Measurements from ENCODE around the gene MAST4. TPM values are rescaled to one million over a fixed set of nuclear protein-coding genes. Genes with fewer than 3 reads are reported as not detected.

MAST4 gene
- total RNA-seq, 1 experiment from 2014 or later = 26.5 TPM

DNA sequence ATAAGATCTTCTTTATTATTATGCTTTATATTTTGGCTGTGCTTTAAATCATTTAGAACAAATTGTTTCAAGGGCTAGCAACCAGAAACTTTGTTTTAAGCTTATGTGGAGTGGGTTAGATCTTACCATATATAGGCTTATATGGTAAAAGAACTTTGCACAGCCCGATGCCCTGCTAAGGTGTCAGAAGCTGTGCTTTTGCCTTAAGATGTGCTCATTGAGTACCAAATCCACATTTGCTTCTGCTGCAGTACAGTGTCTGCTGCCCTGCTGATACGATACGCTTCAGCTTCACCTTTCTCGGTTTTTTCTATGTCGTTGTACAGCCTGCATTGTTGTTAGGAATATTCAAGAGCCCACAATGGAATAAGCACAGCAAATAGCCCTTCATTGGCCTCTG, 565.6 kb downstream of the MAST4 start:
- ChIA-PET POLR2A (interaction anchor here (0.6 to 5.7 kb wide), 9 partner anchors 9 to 1604 kb away, joined by 3 to 63 read pairs (median 3); no protein-coding TSS in a partner anchor), CTCF (interaction anchor here (0.8 to 11.3 kb wide), 4 partner anchors 12 to 174 kb away, joined by 3 to 220 read pairs (median 6); no protein-coding TSS in a partner anchor)
- H3K4me1 Mint-ChIP-seq (ENCODE audit: insufficient read depth, unreplicated experiment) = peaks cover 18% of the 10 kb centered on the region
- intact Hi-C loops (cut with micrococcal nuclease) = loop anchor here (1.0 kb wide), 1 partner anchor 48 kb away; no protein-coding TSS in a partner anchor
- H3K9me3 Mint-ChIP-seq (ENCODE audit: unreplicated experiment) = no peaks in the 10 kb centered on the region
- DNase-seq (ENCODE audit: unreplicated experiment) = no peak
- no peak for TF ChIP-seq CTCF (IDR thresholded peaks at IDR 0.05; ENCODE audit: unreplicated experiment)
- H3K36me3 Mint-ChIP-seq (ENCODE audit: insufficient read depth, unreplicated experiment) = peaks cover 39% of the 10 kb centered on the region
- BruUV-seq (replicated peaks) = no TSS peak
- H3K27me3 Mint-ChIP-seq (ENCODE audit: insufficient read depth, unreplicated experiment) = no peaks in the 10 kb centered on the region
- H3K27ac Mint-ChIP-seq (ENCODE audit: low read depth, unreplicated experiment) = no peak overlapping the region
- no peak overlapping the region for H3K4me3 Mint-ChIP-seq (ENCODE audit: unreplicated experiment)

- Mint-ChIP-seq H3K4me3 (ENCODE audit: unreplicated experiment) (no peak overlapping the region), H3K4me1 (ENCODE audit: insufficient read depth, unreplicated experiment) (peaks cover 18% of the 10 kb centered on the region), H3K9me3 (ENCODE audit: unreplicated experiment) (no peaks in the 10 kb centered on the region), H3K27ac (ENCODE audit: low read depth, unreplicated experiment) (no peak overlapping the region), H3K36me3 (ENCODE audit: insufficient read depth, unreplicated experiment) (peaks cover 46% of the 10 kb centered on the region), H3K27me3 (ENCODE audit: insufficient read depth, unreplicated experiment) (no peaks in the 10 kb centered on the region)
- BruUV-seq (replicated peaks) = no TSS peak
- intact Hi-C loops (cut with micrococcal nuclease) = no loop called here
- TF ChIP-seq CTCF (IDR thresholded peaks at IDR 0.05; ENCODE audit: unreplicated experiment) = no peak
- POLR2A ChIA-PET = interaction anchor here (1.1 to 5.7 kb wide), 2 partner anchors 44 to 84 kb away, joined by 3 to 63 read pairs; no protein-coding TSS in a partner anchor
- CTCF ChIA-PET = interaction anchor here (0.5 to 11.3 kb wide), 4 partner anchors 36 to 855 kb away, joined by 3 to 220 read pairs (median 4); no protein-coding TSS in a partner anchor
- DNase-seq (ENCODE audit: unreplicated experiment) = no peak
Measured at GRCh38 chr5:67163231-67163756, 567.1 kb downstream of the MAST4 start.

DNA sequence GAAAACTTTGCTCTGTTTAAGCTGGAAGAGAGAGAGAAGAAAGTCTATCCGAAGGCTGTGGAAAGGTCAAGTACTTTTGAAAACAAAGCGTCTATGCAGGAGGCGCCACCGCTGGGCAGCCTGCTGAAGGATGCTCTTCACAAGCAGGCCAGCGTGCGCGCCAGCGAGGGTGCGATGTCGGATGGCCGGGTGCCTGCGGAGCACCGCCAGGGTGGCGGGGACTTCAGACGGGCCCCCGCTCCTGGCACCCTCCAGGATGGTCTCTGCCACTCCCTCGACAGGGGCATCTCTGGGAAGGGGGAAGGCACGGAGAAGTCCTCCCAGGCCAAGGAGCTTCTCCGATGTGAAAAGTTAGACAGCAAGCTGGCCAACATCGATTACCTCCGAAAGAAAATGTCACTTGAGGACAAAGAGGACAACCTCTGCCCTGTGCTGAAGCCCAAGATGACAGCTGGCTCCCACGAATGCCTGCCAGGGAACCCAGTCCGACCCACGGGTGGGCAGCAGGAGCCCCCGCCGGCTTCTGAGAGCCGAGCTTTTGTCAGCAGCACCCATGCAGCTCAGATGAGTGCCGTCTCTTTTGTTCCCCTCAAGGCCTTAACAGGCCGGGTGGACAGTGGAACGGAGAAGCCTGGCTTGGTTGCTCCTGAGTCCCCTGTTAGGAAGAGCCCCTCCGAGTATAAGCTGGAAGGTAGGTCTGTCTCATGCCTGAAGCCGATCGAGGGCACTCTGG, 567.8 kb downstream of the MAST4 start:
- CTCF ChIA-PET = interaction anchor here (0.6 to 11.3 kb wide), 7 partner anchors 7 to 335 kb away, joined by 3 to 220 read pairs (median 5); no protein-coding TSS in a partner anchor
- BruUV-seq (replicated peaks) = no TSS peak
- peaks cover 50% of the 10 kb centered on the region for H3K36me3 Mint-ChIP-seq (ENCODE audit: insufficient read depth, unreplicated experiment)
- DNase-seq (ENCODE audit: unreplicated experiment) = no peak
- H3K27ac Mint-ChIP-seq (ENCODE audit: low read depth, unreplicated experiment) = no peak overlapping the region
- no peak for TF ChIP-seq CTCF (IDR thresholded peaks at IDR 0.05; ENCODE audit: unreplicated experiment)
- H3K4me3 Mint-ChIP-seq (ENCODE audit: unreplicated experiment) = no peak overlapping the region
- intact Hi-C loops (cut with micrococcal nuclease) = no loop called here
- POLR2A ChIA-PET = interaction anchor here (0.9 to 1.2 kb wide), 2 partner anchors 45 to 48 kb away, joined by 3 read pairs; no protein-coding TSS in a partner anchor
- peaks cover 18% of the 10 kb centered on the region for H3K4me1 Mint-ChIP-seq (ENCODE audit: insufficient read depth, unreplicated experiment)
- H3K27me3 Mint-ChIP-seq (ENCODE audit: insufficient read depth, unreplicated experiment) = no peaks in the 10 kb centered on the region
- no peaks in the 10 kb centered on the region for H3K9me3 Mint-ChIP-seq (ENCODE audit: unreplicated experiment)

GRCh38 chr5:67164856-67165525, 568.8 kb downstream of the MAST4 start:
- Mint-ChIP-seq H3K27ac (ENCODE audit: low read depth, unreplicated experiment) (peak overlapping the region; percentile 75), H3K36me3 (ENCODE audit: insufficient read depth, unreplicated experiment) (peaks cover 50% of the 10 kb centered on the region), H3K27me3 (ENCODE audit: insufficient read depth, unreplicated experiment) (no peaks in the 10 kb centered on the region), H3K4me3 (ENCODE audit: unreplicated experiment) (no peak overlapping the region), H3K9me3 (ENCODE audit: unreplicated experiment) (no peaks in the 10 kb centered on the region), H3K4me1 (ENCODE audit: insufficient read depth, unreplicated experiment) (peaks cover 14% of the 10 kb centered on the region)
- ChIA-PET CTCF (interaction anchor here (0.5 to 11.3 kb wide), 8 partner anchors 8 to 562 kb away, joined by 3 to 220 read pairs (median 4); no protein-coding TSS in a partner anchor), POLR2A (interaction anchor here (0.5 to 1.2 kb wide), 5 partner anchors 16 to 52 kb away, joined by 3 to 4 read pairs (median 3); no protein-coding TSS in a partner anchor)
- BruUV-seq (replicated peaks) = no TSS peak
- TF ChIP-seq CTCF (IDR thresholded peaks at IDR 0.05; ENCODE audit: unreplicated experiment) = no peak
- no peak for DNase-seq (ENCODE audit: unreplicated experiment)
- intact Hi-C loops (cut with micrococcal nuclease) = no loop called here
